Stomach smooth muscle (tissue), 2 donors: ENCODE measurements around the gene HDAC8.

ENCODE experiments used
- H3K27ac ChIP-seq: one replicate; pipeline ENCODE4 v1.7.0; 2013; ENCODE audit warnings: mild to moderate bottlenecking, low read length, inconsistent platforms
- H3K27me3 ChIP-seq, 2 donors: one replicate each; pipeline ENCODE4 v1.7.0; 2013; ENCODE audit warnings: low read length in 2 of 2; ENCODE audit not compliant: insufficient read depth in 2 of 2, control insufficient read depth in 1 of 2
- H3K36me3 ChIP-seq, 2 donors: one replicate each; pipeline ENCODE4 v1.7.0; 2013; ENCODE audit warnings: low read length in 2 of 2; ENCODE audit not compliant: control insufficient read depth in 2 of 2, insufficient read depth in 2 of 2
- H3K4me1 ChIP-seq: one replicate; pipeline ENCODE4 v1.7.0; 2013; ENCODE audit warnings: low read length; ENCODE audit not compliant: control insufficient read depth, insufficient read depth
- H3K4me3 ChIP-seq, 2 donors: one replicate each; pipeline ENCODE4 v1.7.0; 2013; ENCODE audit warnings: low read length in 2 of 2
- H3K9ac ChIP-seq, 2 donors: one replicate each; pipeline ENCODE4 v1.7.0; 2013; ENCODE audit warnings: low read length in 2 of 2, mild to moderate bottlenecking in 1 of 2
- H3K9me3 ChIP-seq, 2 donors: one replicate each; pipeline ENCODE4 v1.7.0; 2013; ENCODE audit warnings: low read length in 2 of 2; ENCODE audit not compliant: control insufficient read depth in 2 of 2
- donor health status: healthy.
- donor health status: Pancreatic carcinoma.

The HDAC8 gene

GRCh38 chrX:72352786-72353185 is 219.9 kb downstream of the HDAC8 start:
- Histone ChIP-seq H3K9ac (no peak overlapping the region), H3K36me3 (peaks cover 0 to 5% of the 10 kb centered on the region in 2 donors), H3K4me1 (no peaks in the 10 kb centered on the region), H3K9me3 (no peaks in the 10 kb centered on the region), H3K4me3 (no peak overlapping the region), H3K27me3 (peaks cover 0 to 22% of the 10 kb centered on the region in 2 donors), H3K27ac (no peak overlapping the region)

DNA sequence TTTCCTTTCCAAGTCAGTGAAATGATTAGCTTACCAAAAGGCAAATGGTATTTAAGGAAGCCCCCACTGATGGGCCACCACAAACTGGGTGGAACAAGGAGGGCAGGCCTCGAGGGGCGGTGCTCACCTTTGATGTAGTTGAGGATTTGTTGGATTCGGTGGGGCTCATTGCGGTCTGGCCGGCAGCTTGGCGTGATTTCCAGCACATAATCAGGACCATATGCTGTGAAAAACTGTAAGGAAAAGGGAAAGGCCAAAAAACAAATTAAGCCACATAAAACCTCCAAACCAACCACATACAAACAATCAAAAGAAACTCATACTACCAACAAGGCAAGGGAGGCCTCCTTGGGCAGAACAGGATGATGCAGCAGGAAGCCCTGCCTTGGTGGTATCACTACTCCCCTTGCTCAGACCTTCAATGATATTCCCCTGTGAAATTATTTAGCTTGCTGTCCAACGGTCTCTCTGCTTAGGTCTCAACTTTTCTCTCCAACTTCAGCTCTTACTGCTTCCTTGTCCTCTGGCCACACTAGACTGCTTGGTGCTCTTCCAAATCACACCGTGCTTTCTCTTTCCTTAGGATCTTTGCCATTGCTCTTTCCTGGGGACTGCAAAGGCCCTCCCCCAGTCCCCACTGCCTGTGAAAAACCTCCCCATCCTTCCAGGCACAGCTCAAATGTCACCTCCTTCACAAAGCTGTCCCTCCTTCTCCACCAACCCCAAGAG is 220.9 kb downstream of the HDAC8 start:
- Histone ChIP-seq H3K4me1 (no peaks in the 10 kb centered on the region), H3K9ac (no peak overlapping the region), H3K36me3 (peaks cover 0 to 5% of the 10 kb centered on the region in 2 donors), H3K27me3 (peaks cover 0 to 24% of the 10 kb centered on the region in 2 donors), H3K4me3 (no peak overlapping the region), H3K9me3 (no peaks in the 10 kb centered on the region), H3K27ac (no peak overlapping the region)

- no peak overlapping the region for H3K27ac ChIP-seq
- H3K27me3 ChIP-seq: peaks cover 0 to 25% of the 10 kb centered on the region in 2 donors
- H3K9ac ChIP-seq: no peak overlapping the region
- no peak overlapping the region for H3K4me3 ChIP-seq
- H3K36me3 ChIP-seq: peaks cover 0 to 5% of the 10 kb centered on the region in 2 donors
- H3K4me1 ChIP-seq: no peaks in the 10 kb centered on the region
- no peaks in the 10 kb centered on the region for H3K9me3 ChIP-seq
Observed at GRCh38 chrX:72349190-72349589, 223.5 kb downstream of the HDAC8 start.

GRCh38 chrX:72348247-72348979 is 224.2 kb downstream of the HDAC8 start:
- Histone ChIP-seq H3K27me3 (peaks cover 0 to 20% of the 10 kb centered on the region in 2 donors), H3K4me1 (no peaks in the 10 kb centered on the region), H3K36me3 (peaks cover 0 to 5% of the 10 kb centered on the region in 2 donors), H3K4me3 (no peak overlapping the region), H3K9ac (no peak overlapping the region), H3K9me3 (no peaks in the 10 kb centered on the region), H3K27ac (no peak overlapping the region)

DNA sequence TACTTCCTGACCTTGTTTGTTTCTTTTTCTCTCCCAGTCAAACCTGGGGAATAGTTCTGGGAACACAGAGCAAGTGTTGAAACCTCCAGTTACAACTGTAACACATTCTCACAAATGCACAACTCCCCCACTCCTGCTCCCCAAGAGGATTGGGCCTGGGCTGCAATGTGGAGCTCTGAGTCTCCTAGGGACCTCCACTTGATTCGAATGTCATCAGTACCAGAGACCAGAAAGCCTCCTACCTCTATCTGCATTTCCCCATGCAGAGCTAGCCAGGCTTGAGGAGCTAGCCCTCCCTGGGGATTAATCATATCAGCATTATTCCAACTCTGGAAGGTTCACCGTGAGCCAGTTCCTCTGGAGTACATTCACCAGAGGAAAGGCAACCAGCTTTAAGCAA is 225.3 kb downstream of the HDAC8 start:
- Histone ChIP-seq H3K4me3 (no peak overlapping the region), H3K27ac (no peak overlapping the region), H3K27me3 (peaks cover 0 to 20% of the 10 kb centered on the region in 2 donors), H3K36me3 (peaks cover 0 to 5% of the 10 kb centered on the region in 2 donors), H3K4me1 (no peaks in the 10 kb centered on the region), H3K9me3 (no peaks in the 10 kb centered on the region), H3K9ac (no peak overlapping the region)

DNA sequence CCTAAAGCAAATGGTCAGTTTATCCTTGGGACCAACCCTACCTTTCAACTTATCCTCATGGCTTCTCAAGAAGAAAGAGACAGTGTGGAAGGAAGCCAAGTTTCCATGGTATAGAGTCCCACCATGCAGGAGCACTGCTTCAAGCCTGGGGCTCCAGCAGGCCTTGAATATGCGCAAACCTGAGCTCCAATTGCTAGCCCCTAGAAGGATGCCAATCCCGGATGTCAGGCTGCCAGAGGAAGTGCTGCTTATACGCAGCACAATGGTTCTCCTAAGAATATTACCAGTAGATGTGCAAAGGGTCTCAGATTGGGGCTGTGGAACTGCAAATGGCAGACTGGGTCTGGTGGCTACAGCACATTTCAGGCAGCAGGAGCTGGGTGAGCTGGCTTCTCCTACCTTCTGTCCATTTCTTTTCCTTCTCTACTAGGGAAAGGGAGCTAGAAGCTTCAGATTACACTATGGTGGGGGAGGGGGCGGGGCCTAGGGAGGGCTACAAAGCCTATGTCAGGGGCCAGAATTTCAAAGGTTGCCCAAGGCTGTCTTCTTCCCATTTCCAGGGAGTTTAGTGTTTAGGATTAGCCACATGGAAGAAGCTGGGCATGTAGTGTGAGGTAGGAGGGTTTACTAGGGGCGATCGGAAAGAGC is 226.2 kb downstream of the HDAC8 start:
- H3K9ac ChIP-seq: no peak overlapping the region
- H3K27ac ChIP-seq: no peak overlapping the region
- H3K4me3 ChIP-seq: no peak overlapping the region
- H3K9me3 ChIP-seq: no peaks in the 10 kb centered on the region
- H3K27me3 ChIP-seq: peaks cover 0 to 23% of the 10 kb centered on the region in 2 donors
- peaks cover 0 to 5% of the 10 kb centered on the region in 2 donors for H3K36me3 ChIP-seq
- H3K4me1 ChIP-seq: no peaks in the 10 kb centered on the region

DNA sequence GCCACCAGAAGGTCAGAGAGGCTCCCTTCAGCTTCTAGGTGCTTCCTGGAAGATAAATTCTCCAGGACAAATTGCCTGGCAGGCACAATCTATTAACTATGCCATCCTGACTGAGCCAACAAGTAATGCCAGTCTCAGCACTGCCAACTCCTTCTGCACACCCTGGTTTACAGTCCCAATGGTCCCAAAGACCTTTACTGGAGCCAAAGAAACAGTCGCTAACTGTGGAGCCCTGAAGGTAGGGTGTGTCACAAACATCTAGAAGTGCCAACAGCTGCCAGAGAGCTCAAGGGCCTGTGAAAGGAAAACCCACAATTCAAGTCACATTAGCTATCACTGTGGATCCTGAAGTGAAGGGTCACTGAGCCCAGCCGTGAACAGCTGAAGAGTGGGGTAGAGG is 232.0 kb downstream of the HDAC8 start:
- H3K36me3 ChIP-seq: no peaks in the 10 kb centered on the region
- no peaks in the 10 kb centered on the region for H3K4me1 ChIP-seq
- no peak overlapping the region for H3K4me3 ChIP-seq
- H3K9ac ChIP-seq: no peak overlapping the region
- H3K27me3 ChIP-seq: peaks cover 0 to 13% of the 10 kb centered on the region in 2 donors
- H3K9me3 ChIP-seq: no peaks in the 10 kb centered on the region
- H3K27ac ChIP-seq: no peak overlapping the region

- no peaks in the 10 kb centered on the region for H3K36me3 ChIP-seq
Observed at GRCh38 chrX:72340041-72340440, 232.6 kb downstream of the HDAC8 start.

GRCh38 chrX:72330131-72330530 is 242.5 kb downstream of the HDAC8 start:
- Histone ChIP-seq H3K9ac (no peak overlapping the region), H3K9me3 (no peaks in the 10 kb centered on the region), H3K27ac (no peak overlapping the region), H3K36me3 (no peaks in the 10 kb centered on the region), H3K27me3 (peaks cover 0 to 5% of the 10 kb centered on the region in 2 donors), H3K4me1 (no peaks in the 10 kb centered on the region), H3K4me3 (no peak overlapping the region)

More at GRCh38 chrX:72340041-72340440, 232.6 kb downstream of the HDAC8 start:
- peaks cover 0 to 11% of the 10 kb centered on the region in 2 donors for H3K27me3 ChIP-seq
- no peak overlapping the region for H3K27ac ChIP-seq
- H3K9ac ChIP-seq: no peak overlapping the region
- no peak overlapping the region for H3K4me3 ChIP-seq
- no peaks in the 10 kb centered on the region for H3K9me3 ChIP-seq
- H3K4me1 ChIP-seq: no peaks in the 10 kb centered on the region

- no peak overlapping the region for H3K4me3 ChIP-seq
- H3K4me1 ChIP-seq: no peaks in the 10 kb centered on the region
- H3K9ac ChIP-seq: no peak overlapping the region
- H3K27me3 ChIP-seq: peaks cover 0 to 3% of the 10 kb centered on the region in 2 donors
- no peaks in the 10 kb centered on the region for H3K36me3 ChIP-seq
- H3K9me3 ChIP-seq: no peaks in the 10 kb centered on the region
- H3K27ac ChIP-seq: no peak overlapping the region
Observed at GRCh38 chrX:72326605-72327300, 245.9 kb downstream of the HDAC8 start.
